Astrocyte of the spinal cord (primary cell): ENCODE data around the gene ADAMTSL1.
A peak's percentile ranks its signal among the peaks of the same experiment; 100 is the strongest.

Experiments
- DNase-seq: peaks from one replicate; pipeline ENCODE4 v3.0.0; 2011; ENCODE audit warnings: low read depth, low spot score
- H3K4me3 ChIP-seq: 2 replicates; pipeline ENCODE4 v1.5.1; 2011; ENCODE audit warnings: low read depth, mild to moderate bottlenecking, low read length, moderate library complexity
- CTCF ChIP-seq: IDR thresholded peaks from 2 replicates; pipeline ENCODE4 v1.5.1; 2012; ENCODE audit warnings: low read depth, mild to moderate bottlenecking, low read length, inconsistent platforms
- in situ Hi-C: cut with HindIII; loops from 2 replicates; pipeline ENCODE4 v1.10.0; 2017; ENCODE audit warnings: low sequenced_read_pairs

ADAMTSL1 gene

GRCh38 chr9:18480662-18481093 lies 6.7 kb downstream of the ADAMTSL1 start:
- no peak for TF ChIP-seq CTCF
- DNase-seq = peak; percentile 74
- H3K4me3 ChIP-seq = no peak overlapping the region
- in situ Hi-C loops = no loop called here

- DNase-seq = no peak
- TF ChIP-seq CTCF = no peak
- no peak overlapping the region for H3K4me3 ChIP-seq
- in situ Hi-C loops = no loop called here
Measured at GRCh38 chr9:18482371-18482770, 8.4 kb downstream of the ADAMTSL1 start.

- no peak for TF ChIP-seq CTCF
- DNase-seq = peak; percentile 79
- in situ Hi-C loops = no loop called here
- H3K4me3 ChIP-seq = no peak overlapping the region
Measured at GRCh38 chr9:18485714-18486113, 11.8 kb downstream of the ADAMTSL1 start.

GRCh38 chr9:18487611-18488010 lies 13.7 kb downstream of the ADAMTSL1 start:
- no peak for DNase-seq
- in situ Hi-C loops = no loop called here
- TF ChIP-seq CTCF = no peak
- H3K4me3 ChIP-seq = no peak overlapping the region

GRCh38 chr9:18488886-18489285 lies 14.9 kb downstream of the ADAMTSL1 start:
- no peak overlapping the region for H3K4me3 ChIP-seq
- no peak for DNase-seq
- in situ Hi-C loops = no loop called here
- no peak for TF ChIP-seq CTCF

- DNase-seq = peak; percentile 74
- in situ Hi-C loops = no loop called here
- TF ChIP-seq CTCF = no peak
- H3K4me3 ChIP-seq = no peak overlapping the region
Measured at GRCh38 chr9:18489861-18490260, 15.9 kb downstream of the ADAMTSL1 start.
